Germinal center (tissue), 1 donor: ENCODE measurements around the gene KCNK7.
A peak's percentile ranks its signal among the peaks of the same experiment; 100 is the strongest.

Source experiments
- DNase-seq: peaks from one replicate; pipeline ENCODE4 v3.0.0; 2012; ENCODE audit warnings: mixed read lengths, low spot score

Gene KCNK7

DNA sequence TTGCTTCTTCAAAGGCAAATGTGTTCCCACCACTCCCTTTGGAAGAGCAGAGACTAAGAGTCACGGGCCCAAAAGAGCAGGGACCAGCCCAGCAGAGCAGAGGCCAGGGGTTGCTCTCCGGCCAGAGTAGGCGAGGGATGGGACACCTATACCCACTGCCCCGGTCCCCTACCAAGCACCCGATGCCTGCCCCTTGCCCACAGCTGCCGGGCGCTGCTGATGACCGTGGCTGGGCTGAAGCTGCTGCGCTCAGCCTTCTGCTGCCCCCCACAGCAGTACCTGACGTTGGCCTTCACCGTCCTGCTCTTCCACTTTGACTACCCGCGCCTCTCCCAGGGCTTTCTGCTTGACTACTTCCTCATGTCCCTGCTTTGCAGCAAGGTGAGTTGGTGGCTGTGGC is 31.6 kb upstream of the KCNK7 start:
- DNase-seq = no peak

DNA sequence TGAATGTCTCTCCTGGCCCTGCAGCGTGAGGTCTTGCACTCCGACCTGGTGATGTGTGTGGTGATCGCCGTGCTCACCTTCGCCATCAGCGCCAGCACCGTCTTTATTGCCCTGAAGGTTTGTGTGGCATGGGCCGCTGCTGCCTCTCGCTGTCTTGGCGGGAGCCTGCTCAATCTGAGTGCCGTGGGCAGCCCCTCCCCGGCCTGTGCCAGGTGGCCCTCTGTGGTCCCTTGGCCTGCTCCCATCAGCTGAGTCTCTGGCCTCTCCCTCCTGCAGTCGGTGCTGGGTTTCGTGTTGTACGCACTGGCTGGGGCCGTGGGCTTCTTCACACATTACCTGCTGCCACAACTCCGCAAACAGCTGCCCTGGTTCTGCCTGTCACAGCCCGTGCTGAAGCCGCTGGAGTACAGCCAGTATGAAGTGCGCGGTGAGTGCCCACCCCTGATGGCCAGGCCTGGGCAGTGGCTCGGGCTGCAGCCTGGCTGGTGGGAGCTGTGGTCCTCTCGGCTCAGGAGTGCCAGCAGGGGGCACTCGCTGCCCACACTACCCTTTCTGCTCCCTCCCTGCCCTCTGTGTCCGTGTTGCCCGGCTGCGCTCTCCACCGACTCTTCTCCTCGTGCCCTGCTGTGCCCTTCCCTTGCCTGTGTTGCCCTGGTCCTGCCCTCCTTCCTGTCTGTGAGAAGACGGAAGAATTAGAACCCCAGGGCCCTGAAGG is 30.2 kb upstream of the KCNK7 start:
- peak; percentile 62 for DNase-seq

DNA sequence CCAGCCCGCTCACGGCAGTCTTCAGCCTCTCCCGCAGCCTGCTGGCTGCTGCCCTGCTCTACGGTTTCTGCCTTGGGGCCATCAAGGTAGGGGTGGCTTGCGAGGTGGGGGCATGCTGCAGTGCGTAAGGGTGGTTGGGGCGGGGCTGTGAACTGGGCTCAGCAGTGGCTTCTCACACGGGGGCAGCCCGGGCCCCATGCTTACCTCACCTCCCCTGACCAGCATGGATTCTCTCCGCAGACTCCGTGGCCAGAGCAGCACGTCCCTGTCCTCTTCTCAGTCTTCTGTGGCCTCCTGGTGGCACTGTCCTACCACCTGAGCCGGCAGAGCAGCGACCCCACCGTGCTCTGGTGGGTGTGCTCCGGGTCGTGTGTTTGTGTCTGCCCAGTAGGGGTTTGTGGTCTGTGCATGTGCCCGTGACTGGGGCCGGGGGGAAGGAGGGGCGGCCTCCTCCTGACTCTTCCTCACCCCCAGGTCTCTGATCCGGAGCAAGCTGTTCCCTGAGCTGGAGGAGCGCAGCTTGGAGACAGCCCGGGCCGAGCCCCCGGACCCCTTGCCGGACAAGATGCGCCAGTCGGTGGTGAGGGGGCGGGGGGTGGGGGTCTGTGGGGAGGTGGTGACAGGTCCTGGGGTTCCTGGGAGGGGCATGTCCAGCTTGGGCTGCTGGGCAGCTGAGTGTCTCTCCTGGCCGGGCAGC is 29.5 kb upstream of the KCNK7 start:
- no peak for DNase-seq

DNA sequence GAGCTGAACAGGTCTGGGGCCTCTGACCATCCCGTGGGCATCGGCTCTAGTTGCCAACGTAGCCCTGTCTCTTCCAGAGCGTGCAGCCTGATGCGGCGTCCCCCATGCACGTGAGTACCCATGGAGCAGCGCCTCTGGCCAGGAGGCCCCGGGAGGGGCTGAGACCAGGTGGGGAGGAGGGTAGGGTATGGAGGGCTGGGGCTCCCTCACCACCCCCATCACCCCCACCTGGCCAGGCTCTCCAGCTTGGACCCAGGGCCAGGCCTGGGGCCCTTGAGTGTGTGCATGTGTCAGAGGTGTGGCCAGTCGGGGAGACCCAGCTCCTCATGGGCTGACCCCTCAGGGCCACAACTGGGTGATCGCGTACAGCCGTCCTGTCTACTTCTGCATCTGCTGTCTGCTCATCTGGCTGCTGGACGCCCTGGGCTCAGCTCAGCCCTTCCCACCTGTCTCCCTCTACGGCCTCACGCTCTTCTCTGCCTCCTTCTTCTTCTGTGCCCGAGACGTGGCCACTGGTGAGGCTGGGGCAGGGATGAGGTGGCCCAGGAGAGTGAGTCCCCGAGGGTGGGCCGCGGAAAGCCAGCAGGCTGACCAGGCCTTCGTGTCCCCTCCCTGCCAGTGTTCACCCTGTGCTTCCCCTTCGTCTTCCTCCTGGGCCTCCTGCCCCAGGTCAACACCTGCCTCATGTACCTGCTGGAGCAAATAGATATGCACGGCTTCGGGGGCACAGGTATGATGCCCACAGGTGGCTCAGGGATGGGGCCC is 28.4 kb upstream of the KCNK7 start:
- no peak for DNase-seq

DNA sequence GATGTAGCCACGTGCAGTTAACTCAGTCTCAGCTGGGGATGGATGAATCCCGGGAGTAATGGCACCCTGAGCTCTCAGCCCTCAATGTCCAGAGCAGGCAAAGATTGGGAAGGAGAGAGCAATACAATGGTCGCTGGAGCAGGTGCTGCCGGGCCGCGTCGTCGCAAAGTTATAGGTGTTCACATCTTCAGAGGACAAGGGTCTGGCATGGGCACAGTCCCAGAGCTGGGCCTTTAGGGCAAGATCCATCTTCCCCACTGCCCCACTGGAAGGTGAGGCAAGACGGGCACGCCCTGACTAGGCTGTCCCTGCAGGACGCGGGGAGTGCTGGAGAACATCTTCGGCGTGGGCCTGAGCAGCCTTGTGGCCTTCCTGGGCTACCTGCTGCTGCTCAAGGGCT is 27.6 kb upstream of the KCNK7 start:
- no peak for DNase-seq

DNA sequence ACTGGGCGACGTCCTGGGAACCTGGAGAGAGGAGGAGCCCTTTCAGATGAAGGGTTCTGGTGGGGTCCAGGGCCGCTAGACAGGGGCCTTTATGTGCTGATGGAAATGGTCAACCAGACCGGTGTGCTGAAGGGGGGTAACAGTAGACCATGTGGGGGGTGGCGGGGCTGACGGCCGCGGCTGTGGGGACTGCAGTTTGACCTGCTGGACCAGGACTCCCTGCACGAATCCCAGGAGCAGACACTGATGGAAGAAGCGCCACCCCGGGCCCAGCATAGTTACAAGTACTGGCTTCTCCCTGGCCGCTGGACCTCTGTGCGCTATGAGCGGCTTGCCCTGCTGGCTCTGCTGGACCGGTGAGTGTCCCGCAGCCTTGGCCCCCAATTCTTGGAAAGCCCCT is 26.4 kb upstream of the KCNK7 start:
- DNase-seq = no peak

DNA sequence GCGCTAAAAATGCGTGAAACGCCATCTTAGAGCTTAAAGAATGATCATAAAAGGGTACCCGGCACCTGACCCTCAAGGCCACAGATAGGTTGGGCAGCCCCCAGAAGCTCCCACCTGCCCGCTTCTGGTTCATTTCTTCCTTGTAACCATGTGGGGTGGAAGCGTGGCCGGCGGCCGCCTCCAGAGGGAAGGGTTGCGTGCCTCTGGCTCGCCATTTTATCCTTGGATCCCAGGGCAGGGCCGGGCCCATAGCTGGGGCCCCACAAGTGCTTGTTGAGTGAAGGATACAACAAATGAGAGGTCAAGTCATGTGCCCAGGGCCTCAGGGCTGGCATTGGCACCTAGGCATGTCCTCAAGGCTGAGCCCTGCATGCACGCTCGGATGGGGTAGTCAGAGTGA is 25.9 kb upstream of the KCNK7 start:
- DNase-seq = no peak

DNA sequence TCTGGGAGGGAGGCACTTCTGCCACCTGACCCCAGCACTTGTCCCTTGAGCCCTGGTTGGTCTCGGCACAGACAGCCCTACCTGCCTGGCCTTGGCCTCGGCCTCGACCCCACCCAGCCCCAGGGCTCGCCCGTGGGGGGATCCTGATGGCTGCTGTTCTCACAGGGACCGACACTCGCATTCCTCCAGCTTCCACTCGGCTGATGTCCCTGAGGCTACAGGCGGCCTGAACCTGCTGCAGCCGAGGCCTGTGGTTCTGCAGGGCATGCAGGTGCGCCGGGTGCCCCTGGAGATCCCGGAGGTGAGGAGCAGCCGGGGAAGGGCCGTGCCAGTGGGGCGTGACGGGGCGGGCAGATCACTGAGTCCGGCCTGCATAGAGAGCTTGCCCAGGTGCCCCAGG is 25.1 kb upstream of the KCNK7 start:
- DNase-seq = no peak

DNA sequence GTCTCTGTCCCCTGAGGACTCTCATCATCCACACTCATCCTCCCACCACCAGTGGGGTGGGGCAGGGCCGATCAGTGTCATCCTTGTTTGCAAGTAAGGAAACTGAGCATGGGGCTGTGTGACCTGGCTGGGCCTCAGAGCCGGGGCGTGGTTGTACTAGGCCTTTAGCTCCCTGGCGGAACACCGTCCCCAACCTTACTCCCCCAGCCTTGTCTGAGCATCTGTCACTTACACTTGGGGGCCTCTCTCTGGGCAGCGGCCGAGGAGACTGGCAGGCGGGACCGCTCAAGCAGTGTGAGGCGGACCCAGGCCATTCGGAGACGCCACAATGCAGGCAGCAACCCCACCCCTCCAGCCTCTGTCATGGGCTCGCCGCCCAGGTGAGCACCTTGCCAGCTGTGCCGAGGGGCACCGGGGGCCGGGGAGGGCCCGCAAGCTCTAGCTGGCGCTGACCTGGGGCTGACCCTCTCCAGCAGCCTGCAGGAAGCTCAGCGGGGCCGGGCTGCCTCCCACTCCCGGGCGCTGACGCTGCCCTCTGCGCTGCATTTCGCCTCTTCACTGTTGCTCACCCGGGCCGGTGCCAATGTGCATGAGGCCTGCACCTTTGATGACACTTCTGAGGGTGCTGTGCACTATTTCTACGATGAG is 23.8 kb upstream of the KCNK7 start:
- no peak for DNase-seq

DNA sequence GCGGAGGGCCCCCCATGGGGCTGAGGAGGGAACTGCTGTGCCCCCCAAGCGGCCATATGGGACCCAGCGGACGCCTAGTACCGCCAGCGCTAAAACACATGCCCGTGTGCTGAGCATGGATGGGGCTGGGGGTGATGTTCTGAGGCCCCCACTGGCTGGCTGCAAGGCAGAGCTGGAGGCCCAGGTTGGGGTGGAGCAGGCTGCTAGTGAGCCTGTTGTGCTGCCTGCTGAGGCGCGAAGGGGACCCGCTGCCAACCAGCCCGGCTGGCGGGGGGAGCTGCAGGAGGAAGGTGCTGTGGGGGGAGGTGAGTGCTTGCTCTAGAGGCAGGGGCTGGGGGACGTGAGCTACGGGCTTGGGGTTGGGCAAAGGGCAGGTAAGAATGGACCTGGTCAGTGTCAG is 23.2 kb upstream of the KCNK7 start:
- DNase-seq = no peak

DNA sequence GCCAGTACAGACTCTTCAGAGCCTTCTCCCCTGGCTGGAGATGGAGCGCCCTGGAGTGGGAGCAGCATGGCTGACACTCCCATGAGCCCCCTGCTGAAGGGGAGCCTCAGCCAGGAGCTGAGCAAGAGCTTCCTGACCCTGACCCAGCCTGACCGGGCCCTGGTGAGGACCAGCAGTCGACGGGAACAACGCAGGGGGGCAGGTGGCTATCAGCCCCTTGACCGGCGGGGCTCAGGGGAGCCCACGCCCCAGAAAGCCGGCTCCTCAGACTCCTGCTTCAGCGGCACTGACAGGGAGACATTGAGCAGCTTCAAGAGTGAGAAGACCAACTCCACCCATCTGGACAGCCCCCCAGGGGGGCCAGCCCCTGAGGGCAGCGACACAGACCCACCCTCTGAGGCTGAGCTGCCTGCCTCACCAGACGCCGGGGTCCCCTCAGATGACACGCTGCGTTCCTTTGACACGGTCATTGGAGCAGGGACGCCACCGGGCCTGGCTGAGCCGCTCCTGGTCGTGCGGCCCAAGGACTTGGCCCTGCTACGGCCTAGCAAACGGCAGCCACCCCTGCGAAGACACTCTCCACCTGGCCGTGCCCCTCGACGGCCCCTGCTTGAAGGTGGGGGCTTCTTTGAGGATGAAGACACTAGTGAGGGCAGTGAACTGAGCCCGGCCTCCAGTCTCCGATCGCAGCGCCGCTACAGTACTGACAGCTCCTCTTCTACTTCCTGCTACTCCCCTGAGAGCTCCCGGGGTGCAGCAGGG is 22.6 kb upstream of the KCNK7 start:
- DNase-seq = no peak

DNA sequence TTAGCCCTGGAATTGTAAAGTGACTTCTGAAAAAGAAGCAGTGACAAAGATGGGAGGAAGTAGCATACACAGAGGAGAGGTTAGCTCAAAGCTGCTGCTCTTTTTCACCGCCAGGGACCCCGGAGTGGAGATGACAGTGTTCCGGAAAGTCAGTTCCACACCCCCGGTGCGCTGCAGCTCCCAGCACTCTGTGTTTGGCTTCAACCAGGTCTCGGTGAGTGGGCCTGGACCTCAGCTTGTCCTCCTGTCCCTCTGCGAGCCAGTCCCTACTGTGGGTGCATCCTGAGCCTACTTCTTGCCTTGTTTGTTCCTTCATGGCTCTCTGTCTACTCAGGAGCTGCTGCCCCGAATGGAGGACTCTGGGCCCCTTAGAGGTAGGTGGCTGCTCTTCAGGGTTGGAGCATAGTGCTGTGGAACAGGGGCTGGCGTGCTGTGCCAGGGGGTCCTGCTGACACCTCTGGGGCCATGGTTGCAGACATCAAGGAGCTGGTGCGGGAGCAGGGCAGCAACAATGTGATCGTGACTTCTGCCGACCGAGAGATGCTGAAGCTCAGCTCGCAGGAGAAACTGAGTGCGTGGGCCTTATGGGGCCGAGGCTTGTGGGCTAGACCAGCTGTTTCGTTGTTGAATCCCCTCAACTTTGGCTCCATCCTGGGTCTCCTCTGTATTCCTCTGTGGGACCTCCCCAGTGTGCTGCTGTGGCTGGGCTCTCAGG is 21.7 kb upstream of the KCNK7 start:
- DNase-seq = no peak

DNA sequence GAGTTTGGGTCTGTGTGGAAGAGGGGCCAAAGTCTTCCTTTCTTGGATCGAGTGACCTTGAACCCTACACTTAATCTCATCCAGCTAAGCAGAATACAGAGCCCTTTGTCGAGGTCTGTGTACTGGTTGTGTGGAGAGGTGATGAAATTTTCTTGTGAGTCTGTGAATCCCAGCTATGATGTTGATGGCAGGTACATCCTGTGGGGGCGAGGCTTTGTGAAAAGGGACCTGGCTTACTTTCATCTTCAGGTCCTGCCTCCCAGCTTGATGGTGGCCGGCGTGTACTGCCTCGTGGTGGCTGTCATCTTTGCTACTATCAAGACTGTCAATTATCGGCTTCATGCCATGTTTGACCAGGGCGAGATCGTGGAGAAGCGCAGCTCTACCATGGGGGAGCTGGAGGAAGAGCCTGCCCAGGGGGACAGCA is 21.0 kb upstream of the KCNK7 start:
- no peak for DNase-seq

DNA sequence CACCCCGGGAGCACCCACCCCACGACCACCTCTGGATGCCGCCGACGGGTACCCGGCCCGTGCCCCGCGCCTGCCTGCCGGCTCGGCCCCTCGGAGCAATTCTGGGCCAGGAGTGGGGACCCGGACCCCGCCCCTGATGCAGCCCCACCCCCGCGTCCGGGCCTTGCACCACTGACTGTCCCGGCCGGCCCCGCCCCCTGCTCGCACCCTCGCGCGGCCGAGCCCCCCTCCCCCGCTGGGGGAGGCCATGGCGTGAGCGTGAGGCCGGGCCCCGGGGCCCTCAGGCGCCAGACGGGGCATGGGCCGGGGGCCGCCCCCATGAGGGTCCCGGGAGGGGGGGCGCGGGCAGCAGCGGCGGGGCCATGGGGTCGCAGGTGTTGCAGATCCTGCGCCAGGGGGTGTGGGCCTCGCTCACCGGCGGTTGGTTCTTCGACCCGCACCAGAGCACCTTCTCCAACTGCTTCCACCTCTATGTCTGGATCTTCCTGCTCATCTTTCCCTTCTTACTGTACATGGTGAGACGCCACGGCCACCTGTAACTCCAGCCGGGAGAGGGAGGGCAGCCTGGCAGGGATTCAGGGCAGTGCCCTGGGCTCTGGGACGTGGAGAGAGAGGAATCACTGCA is 20.5 kb upstream of the KCNK7 start:
- peak; percentile 61 for DNase-seq

DNA sequence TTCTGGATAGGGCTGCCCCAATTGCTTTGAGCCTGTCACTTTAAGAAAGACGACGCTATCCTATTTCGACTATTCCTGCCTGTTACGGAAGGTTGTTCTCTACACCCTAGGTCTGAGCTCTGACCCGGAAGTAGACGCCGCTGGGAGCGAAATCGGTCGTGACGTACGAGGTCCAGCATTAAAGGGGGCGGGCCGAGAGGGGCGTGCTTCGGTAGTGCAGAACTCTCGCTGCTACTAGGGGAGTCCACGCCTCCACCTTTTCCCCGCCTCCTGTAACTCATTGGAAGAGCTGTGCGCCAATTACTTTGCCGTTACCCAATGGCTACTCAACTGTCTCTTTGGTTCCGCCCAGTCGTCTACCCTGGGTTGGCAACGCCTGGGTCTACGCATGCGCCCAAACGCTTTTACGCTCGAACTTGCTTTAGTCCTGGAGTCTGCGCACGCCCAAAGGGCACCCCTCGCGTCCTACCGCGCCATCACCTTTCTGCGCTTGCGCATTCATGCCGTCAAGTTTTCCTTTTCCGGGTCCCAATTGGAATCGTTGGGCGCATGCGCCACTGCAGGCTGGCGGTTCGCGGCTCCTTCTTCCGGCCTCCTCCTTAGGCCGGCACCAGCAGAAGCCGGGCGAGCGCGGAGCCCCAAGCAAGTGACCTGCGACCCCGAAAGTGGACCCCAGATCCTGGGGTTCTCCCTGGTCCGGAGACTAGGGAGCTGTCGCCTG is 19.8 kb upstream of the KCNK7 start, which contains the start of gene PCNX3:
Gene PCNX3, plus strand, starts transcription at position 548 of the 721 bp plus-strand sequence. CDS start 536 bp downstream, outside the sequence.
- DNase-seq = peak; percentile 100

DNA sequence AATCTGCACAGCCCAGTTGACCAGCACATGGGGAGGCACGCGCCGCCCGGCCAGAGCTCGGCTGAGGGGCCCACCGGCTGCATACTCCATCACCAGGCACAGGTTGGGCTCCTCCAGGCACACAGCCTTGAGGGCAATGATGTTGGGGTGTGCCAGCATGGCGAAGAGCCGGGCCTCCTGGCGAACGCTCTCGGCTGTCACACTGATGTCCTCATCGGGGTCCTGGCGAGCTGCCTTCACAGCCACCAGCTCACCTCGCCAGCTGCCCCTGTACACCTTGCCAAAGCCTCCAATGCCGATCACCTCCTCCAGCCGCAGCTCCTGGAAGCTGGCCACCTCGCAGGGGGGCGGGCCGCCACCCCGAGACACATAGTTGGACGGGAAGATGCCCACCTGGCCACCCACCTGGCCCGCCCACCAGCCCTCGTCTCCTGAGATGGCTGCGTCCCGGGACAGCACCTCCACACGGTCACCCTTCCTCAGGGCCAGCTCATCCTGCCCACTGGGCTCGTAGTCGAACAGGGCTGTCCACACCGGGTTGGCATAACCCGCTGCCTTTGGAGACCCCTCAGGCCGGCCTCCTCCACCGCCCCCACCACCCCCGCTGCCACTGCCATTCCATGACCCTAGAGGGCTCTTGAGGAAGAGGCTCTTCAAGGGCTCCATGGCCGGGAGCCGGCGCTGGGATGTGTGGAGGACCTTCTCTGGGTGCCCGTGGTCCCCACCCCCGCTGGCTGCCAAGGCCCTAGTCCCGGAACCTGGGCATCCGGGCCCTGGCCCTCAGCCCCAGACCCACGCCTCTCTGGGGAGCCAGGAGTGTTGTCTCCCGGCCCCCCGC is 17.7 kb upstream of the KCNK7 start:
- peak; percentile 38 for DNase-seq

DNA sequence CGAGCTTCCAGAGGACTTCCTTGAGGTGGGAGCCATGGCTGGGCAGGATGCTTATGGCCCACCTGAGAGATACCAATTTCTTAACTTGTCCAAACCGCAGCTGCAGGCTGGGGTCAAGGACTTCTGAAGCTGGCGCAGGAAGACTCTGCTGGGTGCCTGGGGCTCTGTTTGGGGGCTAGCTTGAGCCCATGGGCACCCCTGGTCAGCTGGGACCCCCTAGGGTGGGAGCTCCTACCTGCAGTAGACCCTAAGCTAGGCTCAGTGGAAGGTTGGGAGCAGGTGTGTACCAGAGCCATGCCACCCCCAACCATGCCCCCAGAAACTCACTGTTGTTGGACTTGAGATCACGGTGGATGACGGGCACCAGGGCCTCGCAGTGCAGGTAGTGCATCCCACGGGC is 17.1 kb upstream of the KCNK7 start:
- no peak for DNase-seq

DNA sequence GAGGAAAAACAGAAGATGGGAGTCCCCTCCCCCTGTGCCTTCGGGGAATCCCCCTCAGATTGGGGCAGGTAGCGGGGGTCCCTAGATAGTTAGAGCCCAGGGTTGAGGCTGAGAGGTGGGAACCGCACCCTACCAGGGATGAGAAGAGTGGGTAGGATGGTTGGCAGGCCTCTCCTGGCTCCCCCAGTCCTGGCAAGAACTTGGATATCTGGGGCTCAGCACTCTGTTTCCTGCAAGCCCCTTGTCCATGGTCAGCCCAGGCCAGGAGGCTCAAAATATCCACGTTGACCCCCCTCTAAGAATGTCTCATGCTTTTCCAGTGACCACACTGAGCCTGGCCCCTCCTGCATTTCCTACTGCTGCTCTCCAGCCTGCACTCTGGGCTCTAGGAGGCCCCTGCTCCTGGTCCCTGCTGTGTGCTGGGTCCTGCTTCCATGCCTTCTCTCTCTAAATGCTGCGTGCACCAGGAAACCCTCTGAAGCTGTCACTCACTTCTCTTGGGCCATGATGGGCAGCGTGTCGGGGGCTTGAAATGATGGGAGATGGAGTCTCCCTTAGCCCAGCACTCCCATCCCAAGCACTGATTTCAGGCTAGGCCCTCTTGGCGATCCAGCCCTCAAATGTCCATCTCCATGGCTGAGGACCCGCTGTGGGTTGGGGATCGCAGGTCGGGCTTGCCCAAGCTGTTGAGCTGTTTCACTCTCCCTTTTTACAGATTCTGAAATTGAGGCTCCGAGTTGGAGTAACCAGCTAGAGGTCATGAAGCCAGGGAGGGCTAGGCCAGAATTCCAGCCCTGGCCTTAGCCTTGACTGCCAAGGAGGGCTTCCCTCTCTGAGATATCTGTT is 16.4 kb upstream of the KCNK7 start:
- no peak for DNase-seq
